22Rv1 (cell line): ENCODE results near the gene NAPA.

Source experiments
- H3K27ac ChIP-seq: fragments of 450-650 bp; 2 replicates; pipeline ENCODE4 v1.5.1; 2017
- CTCF ChIP-seq: fragments of 450-650 bp; IDR thresholded peaks from 2 replicates; pipeline ENCODE4 v1.5.1; 2017; ENCODE audit warnings: mild to moderate bottlenecking
- ZFX ChIP-seq: fragments of 450-650 bp; IDR thresholded peaks from 2 replicates; pipeline ENCODE4 v1.6.1; 2017; ENCODE audit warnings: antibody characterized with exemption, borderline replicate concordance

NAPA gene

GRCh38 chr19:47499863-47500830, 14.7 kb downstream of the NAPA start:
- peak overlapping the region; percentile 58 for H3K27ac ChIP-seq
- TF ChIP-seq CTCF: no peak
- TF ChIP-seq ZFX: no peak

GRCh38 chr19:47499371-47499770, 15.5 kb downstream of the NAPA start:
- H3K27ac ChIP-seq: peak overlapping the region; percentile 58; the same call in 1 of the 2 replicates
- TF ChIP-seq CTCF: no peak
- no peak for TF ChIP-seq ZFX

- no peak overlapping the region for H3K27ac ChIP-seq
- TF ChIP-seq ZFX (no peak), CTCF (no peak)
Observed at GRCh38 chr19:47498561-47498960, 16.3 kb downstream of the NAPA start.

GRCh38 chr19:47497821-47498520, 16.9 kb downstream of the NAPA start:
- TF ChIP-seq ZFX (no peak), CTCF (no peak)
- no peak overlapping the region for H3K27ac ChIP-seq

GRCh38 chr19:47497050-47497766, 17.7 kb downstream of the NAPA start:
- H3K27ac ChIP-seq: no peak overlapping the region
- no peak for TF ChIP-seq CTCF
- TF ChIP-seq ZFX: no peak

GRCh38 chr19:47495478-47496372, 19.1 kb downstream of the NAPA start:
- TF ChIP-seq ZFX: no peak
- H3K27ac ChIP-seq: no peak overlapping the region
